HUES64 (cell line): Measurements from ENCODE around the gene ZMYND11.
"Not testable (repeated sequence)": the region's sequence is repeated elsewhere in the genome, so short reads cannot be mapped to it uniquely, and the experiment has no call there.

Source experiments
- H3K27ac ChIP-seq: 2 replicates; pipeline ENCODE4 v1.7.0; 2013; ENCODE audit warnings: low read depth, low read length, inconsistent platforms
- H3K27me3 ChIP-seq: 2 replicates; pipeline ENCODE4 v1.6.1; 2013; ENCODE audit warnings: mild to moderate bottlenecking, low read length; ENCODE audit not compliant: insufficient read depth
- H3K36me3 ChIP-seq: 2 replicates; pipeline ENCODE4 v1.6.1; 2013; ENCODE audit warnings: mild to moderate bottlenecking, low read length; ENCODE audit not compliant: insufficient read depth
- H3K4me1 ChIP-seq: 2 replicates; pipeline ENCODE4 v1.6.1; 2013; ENCODE audit warnings: mild to moderate bottlenecking, low read length, moderate library complexity; ENCODE audit not compliant: insufficient read depth
- H3K4me3 ChIP-seq: 2 replicates; pipeline ENCODE4 v1.5.1; 2013; ENCODE audit warnings: mild to moderate bottlenecking, low read length, moderate library complexity
- H3K9ac ChIP-seq: 2 replicates; pipeline ENCODE4 v1.6.1; 2013; ENCODE audit warnings: mild to moderate bottlenecking, low read depth, low read length
- H3K9me3 ChIP-seq: 2 replicates; pipeline ENCODE4 v1.6.1; 2013; ENCODE audit warnings: low read depth, low read length; ENCODE audit not compliant: insufficient read depth
- WGBS: fragments of 150-250, 120-280 bp; methylation state at CpG from one replicate; pipeline ENCODE4 v1.1.7; 2013; ENCODE audit warnings: missing lambda C conversion rate; 5-methylcytosine and 5-hydroxymethylcytosine counted together

ZMYND11 gene

GRCh38 chr10:299969-300368 lies 164.7 kb downstream of the ZMYND11 start:
- WGBS: 98% methylated on average over 7 of the region's 7 CpGs
- Histone ChIP-seq H3K9ac (no peak overlapping the region), H3K36me3 (no peaks in the 10 kb centered on the region), H3K9me3 (no peaks in the 10 kb centered on the region), H3K4me1 (no peaks in the 10 kb centered on the region), H3K27ac (no peak overlapping the region), H3K4me3 (no peak overlapping the region), H3K27me3 (no peaks in the 10 kb centered on the region)

- not testable (repeated sequence) for H3K9ac ChIP-seq, H3K4me1 ChIP-seq, H3K27me3 ChIP-seq, H3K27ac ChIP-seq, H3K4me3 ChIP-seq, H3K36me3 ChIP-seq, H3K9me3 ChIP-seq
- WGBS: 95% methylated on average over 28 of the region's 31 CpGs
Observed at GRCh38 chr10:300580-300979, 165.3 kb downstream of the ZMYND11 start.

- H3K27me3 ChIP-seq: no peaks in the 10 kb centered on the region
- H3K27ac ChIP-seq: no peak overlapping the region
- 94% methylated on average over 9 of the region's 9 CpGs for WGBS
- no peaks in the 10 kb centered on the region for H3K9me3 ChIP-seq
- H3K36me3 ChIP-seq: no peaks in the 10 kb centered on the region
- no peak overlapping the region for H3K4me3 ChIP-seq
- H3K9ac ChIP-seq: no peak overlapping the region
- H3K4me1 ChIP-seq: no peaks in the 10 kb centered on the region
Observed at GRCh38 chr10:301536-301935, 166.3 kb downstream of the ZMYND11 start.
